Ovary (tissue), 9 donors: ENCODE measurements around the gene TMEM123. TPM values are rescaled to one million over a fixed set of nuclear protein-coding genes. Genes with fewer than 3 reads are reported as not detected.

Source experiments
- DNase-seq, 5 donors: peaks; one replicate each; pipeline ENCODE4 v3.0.0-alpha.2; 2019 to 2020
- H3K27ac ChIP-seq, 2 donors: fragments of 200-600 bp; one replicate each; pipeline versions ENCODE4 v1.5.1 to v1.8.0; 2019 to 2022
- H3K27me3 ChIP-seq: fragments of 200-600 bp; one replicate; pipeline ENCODE4 v1.8.0; 2022
- H3K36me3 ChIP-seq: fragments of 200-600 bp; sonication (generic); one replicate; pipeline ENCODE4 v1.5.1; 2019
- H3K4me1 ChIP-seq: one replicate; pipeline ENCODE4 v1.8.1; 2013; ENCODE audit warnings: mild to moderate bottlenecking, moderate library complexity; ENCODE audit not compliant: insufficient read depth
- H3K4me3 ChIP-seq: fragments of 200-600 bp; sonication (generic); one replicate; pipeline ENCODE4 v1.5.1; 2017
- H3K9me3 ChIP-seq, 2 donors: fragments of 200-600 bp in 1 of 2; sonication (generic) in 1 of 2; one replicate each; pipeline versions ENCODE4 v1.5.1 to v1.8.1; 2013 to 2019; ENCODE audit warnings: mild to moderate bottlenecking in 1 of 2, moderate library complexity in 1 of 2
- CTCF ChIP-seq, 3 donors: fragments of 450-650 bp in 2 of 3; fragments of 200-600 bp in 1 of 3; IDR thresholded peaks; one replicate each; pipeline versions ENCODE4 v1.5.1 to v1.8.0; 2016 to 2022; ENCODE audit warnings: antibody characterized with exemption in 3 of 3, mild to moderate bottlenecking in 1 of 3
- EP300 ChIP-seq: sonication (generic); formaldehyde crosslinking; IDR thresholded peaks from one replicate; pipeline ENCODE4 v1.6.1; 2017; ENCODE audit warnings: antibody characterized with exemption
- POLR2A ChIP-seq: fragments of 450-650 bp; IDR thresholded peaks from one replicate; pipeline ENCODE4 v1.6.1; 2017; ENCODE audit warnings: antibody characterized with exemption, mild to moderate bottlenecking, moderate library complexity
- WGBS, 3 donors: extraction: QIAGEN DNeasy Blood & Tissue Kit in 1 of 3; methylation state at CpG; one replicate each; pipeline versions ENCODE4 v1.1.5 to v1.1.7; 2013 to 2017; 5-methylcytosine and 5-hydroxymethylcytosine counted together
- intact Hi-C, 4 donors: fragments of 100-400 bp; cut with DNase I; formaldehyde crosslinking; loops; one replicate each; pipeline versions ENCODE4 v1.11.0 to v1.15.1; 2022 to 2023
- polyA plus RNA-seq, 2 donors: library from polyadenylated mRNA; stranded (reverse); fragments of 200-250 nt in 1 of 2; fragments of 350-450 nt in 1 of 2; fragmentation: Illumina TruSeq in 1 of 2; extraction: RNeasy Lipid Tissue Mini Kit (QIAGEN cat#74804) in 1 of 2; gene quantifications; one replicate each; pipeline ENCODE4 v1.2.3, GENCODE V29; 2013 to 2014
- total RNA-seq, 7 donors: library from RNA; depleted of rRNA in 2 of 7; stranded (reverse); fragments of >200 nt in 2 of 7; fragmentation: NEBNext Ultra II Directional in 3 of 7; extraction: Animal tissue kit (Norgen Biotek cat#: 25700) in 3 of 7; gene quantifications; one replicate each; pipeline versions ENCODE4 v1.1.0 to v1.2.4, GENCODE V29; 2016 to 2023
- donor health status: DM: no; HTN: no; CAD: no; lungs with moderate emphysema.
- donor health status: DM: no; HTN: no; CAD: no.
- donor health status: Bipolar disorder and iron deficiency.
- donor health status: DM: yes; HTN: yes; CAD: no.
- donor health status: DM: no; HTN: no; CAD: no.
- donor health status: DM: yes; HTN: yes; CAD: no.

The TMEM123 gene
- total and polyA plus RNA-seq, 9 donors, result 69.4 to 165 (median 124) TPM

GRCh38 chr11:102497061-102497460, 44.5 kb upstream of the TMEM123 start:
- H3K27me3 ChIP-seq, result no peaks in the 10 kb centered on the region
- no peaks in the 10 kb centered on the region for H3K9me3 ChIP-seq
- no peaks in the 10 kb centered on the region for H3K4me1 ChIP-seq
- TF ChIP-seq EP300 (no peak), POLR2A (no peak), CTCF (IDR thresholded peaks at IDR 0.05) (no peak)
- no peaks in the 10 kb centered on the region for H3K36me3 ChIP-seq
- H3K27ac ChIP-seq, result no peak overlapping the region
- no peak for DNase-seq
- H3K4me3 ChIP-seq, result no peak overlapping the region
- WGBS, 3 donors, result 74 to 93% (median 87%) methylated on average over 3 to 4 of the region's 4 CpGs
- intact Hi-C loops, result loop anchor here in 3 of 4 donors (5.0 to 10.0 kb wide), 3 partner anchors 132 to 210 kb away; partner anchors contain the start of gene BIRC2 (in 2 of the 3)

GRCh38 chr11:102495161-102496042, 42.8 kb upstream of the TMEM123 start:
- Histone ChIP-seq H3K27ac (no peak overlapping the region), H3K27me3 (no peaks in the 10 kb centered on the region), H3K9me3 (no peaks in the 10 kb centered on the region), H3K4me3 (no peak overlapping the region), H3K36me3 (no peaks in the 10 kb centered on the region), H3K4me1 (no peaks in the 10 kb centered on the region)
- WGBS, 3 donors, result 21 to 27% (median 22%) methylated on average over 12 of the region's 12 CpGs
- peak; percentile 50 to 76 (median 73) for TF ChIP-seq CTCF (IDR thresholded peaks at IDR 0.05)
- no peak for TF ChIP-seq EP300
- TF ChIP-seq POLR2A, result no peak
- peak in 2 of 5 donors; percentile 19 to 50 for DNase-seq
- intact Hi-C loops, result loop anchor here in 3 of 4 donors (5.0 to 10.0 kb wide), 3 partner anchors 131 to 208 kb away; partner anchors contain the start of gene BIRC2 (in 2 of the 3)

GRCh38 chr11:102494216-102494615, 41.7 kb upstream of the TMEM123 start:
- Histone ChIP-seq H3K36me3 (no peaks in the 10 kb centered on the region), H3K9me3 (no peaks in the 10 kb centered on the region), H3K4me1 (no peaks in the 10 kb centered on the region), H3K4me3 (no peak overlapping the region), H3K27ac (no peak overlapping the region), H3K27me3 (no peaks in the 10 kb centered on the region)
- intact Hi-C loops, result loop anchor here in 3 of 4 donors (10.0 kb wide), 2 partner anchors 129 to 149 kb away; partner anchors contain the start of gene BIRC2 (in 2 of the 3)
- DNase-seq, result no peak
- 62 to 70% (median 66%) methylated on average over 6 of the region's 6 CpGs for WGBS, 3 donors
- TF ChIP-seq POLR2A, result no peak
- no peak for TF ChIP-seq EP300
- TF ChIP-seq CTCF (IDR thresholded peaks at IDR 0.05), result no peak

DNA sequence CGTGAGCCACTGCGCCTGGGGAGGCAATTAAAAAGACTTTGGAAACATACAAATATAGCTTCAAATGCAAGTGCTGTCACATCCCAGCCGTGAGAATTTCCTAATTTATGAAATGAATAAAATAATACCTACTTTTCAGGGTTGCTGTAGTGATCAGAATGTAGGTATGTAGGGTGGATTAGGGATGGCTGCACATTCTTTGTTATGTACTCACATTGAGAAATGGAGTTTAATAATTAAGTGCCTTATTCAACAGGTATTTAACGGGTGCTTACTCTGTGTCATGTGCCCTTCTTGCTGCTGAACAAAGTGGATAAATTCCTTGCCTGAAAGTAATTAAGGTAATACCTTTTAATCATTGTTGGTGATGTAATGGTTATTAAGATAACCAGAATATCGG, 41.0 kb upstream of the TMEM123 start:
- no peaks in the 10 kb centered on the region for H3K36me3 ChIP-seq
- H3K27ac ChIP-seq, result no peak overlapping the region
- no peak overlapping the region for H3K4me3 ChIP-seq
- no peaks in the 10 kb centered on the region for H3K9me3 ChIP-seq
- no peaks in the 10 kb centered on the region for H3K4me1 ChIP-seq
- intact Hi-C loops, result loop anchor here in 3 of 4 donors (10.0 kb wide), 2 partner anchors 129 to 149 kb away; partner anchors contain the start of gene BIRC2 (in 2 of the 3)
- DNase-seq, result no peak
- H3K27me3 ChIP-seq, result no peaks in the 10 kb centered on the region
- WGBS, 3 donors, result 69 to 82% (median 74%) methylated on average over 5 of the region's 5 CpGs
- TF ChIP-seq CTCF (IDR thresholded peaks at IDR 0.05), result no peak
- TF ChIP-seq POLR2A, result no peak
